Heart right ventricle (tissue), 16 donors: Measurements from ENCODE around the gene ANKRD13C. TPM values are rescaled to one million over a fixed set of nuclear protein-coding genes. Genes with fewer than 3 reads are reported as not detected.
A peak's percentile ranks its signal among the peaks of the same experiment; 100 is the strongest.

Experiments used
- ATAC-seq, 8 donors: fragments of 200-7000 bp; cut with Tn5 transposase; one replicate each; pipeline ENCODE4 v1.9.1; 2020; ENCODE audit warnings: mild to moderate bottlenecking in 8 of 8, moderate library complexity in 8 of 8, moderate number of reproducible peaks in 1 of 8
- DNase-seq, 2 donors: peaks; one replicate each; pipeline ENCODE4 v3.0.0-alpha.2; 2020
- H3K27ac ChIP-seq, 10 donors: fragments of 200-600 bp; sonication (generic) in 2 of 10; one replicate each; pipeline versions ENCODE4 v1.5.0 to v1.8.0; 2020 to 2022; ENCODE audit warnings: mild to moderate bottlenecking in 3 of 10
- H3K27me3 ChIP-seq, 7 donors: fragments of 200-600 bp; one replicate each; pipeline ENCODE4 v1.8.0; 2021 to 2022; ENCODE audit warnings: mild to moderate bottlenecking in 2 of 7
- H3K36me3 ChIP-seq, 9 donors: fragments of 200-600 bp; sonication (generic) in 1 of 9; one replicate each; pipeline versions ENCODE4 v1.5.0 to v1.8.0; 2020 to 2022; ENCODE audit warnings: mild to moderate bottlenecking in 2 of 9
- H3K4me1 ChIP-seq, 9 donors: fragments of 200-600 bp; sonication (generic) in 1 of 9; one replicate each; pipeline versions ENCODE4 v1.5.0 to v1.8.0; 2020 to 2022; ENCODE audit warnings: mild to moderate bottlenecking in 4 of 9
- H3K4me3 ChIP-seq, 10 donors: fragments of 200-600 bp; sonication (generic) in 2 of 10; one replicate each; pipeline versions ENCODE4 v1.5.0 to v1.8.0; 2020 to 2022; ENCODE audit warnings: mild to moderate bottlenecking in 7 of 10, moderate library complexity in 2 of 10
- H3K9me3 ChIP-seq, 11 donors: fragments of 200-600 bp in 10 of 11; sonication (generic) in 2 of 11; one replicate each; pipeline versions ENCODE4 v1.5.0 to v1.8.0; 2013 to 2022; ENCODE audit warnings: mild to moderate bottlenecking in 2 of 11, control low read depth in 1 of 11, moderate library complexity in 1 of 11
- WGBS, 2 donors: extraction: QIAGEN DNeasy Blood & Tissue Kit; methylation state at CpG; one replicate each; pipeline ENCODE4 v1.1.7; 2013; ENCODE audit warnings: inconsistent platforms in 1 of 2; 5-methylcytosine and 5-hydroxymethylcytosine counted together
- intact Hi-C, 10 donors: fragments of 100-400 bp; cut with DNase I; formaldehyde crosslinking; loops; one replicate each; pipeline versions ENCODE4 v1.11.1 to v1.14.2; 2022
- long read RNA-seq, 3 donors: library from polyadenylated mRNA; unstranded; transcript quantifications; one replicate each; pipeline ENCODE4 v2.0.0, GENCODE V29; 2020 to 2021
- polyA plus RNA-seq, 2 donors: library from polyadenylated mRNA; stranded (reverse); fragments of 200-250 nt; gene quantifications; one replicate each; pipeline ENCODE4 v1.2.3, GENCODE V29; 2013
- total RNA-seq, 10 donors: library from RNA; stranded (reverse); fragmentation: NEBNext Ultra II Directional in 3 of 10; extraction: Animal tissue kit (Norgen Biotek cat#: 25700) in 3 of 10; gene quantifications; one replicate each; pipeline versions ENCODE4 v1.2.1 to v1.2.4, GENCODE V29; 2021 to 2023
- TF ChIP-seq, protein P1 (sequence below), 9 donors: fragments of 200-600 bp; sonication (generic) in 2 of 9; IDR thresholded peaks; one replicate each; pipeline versions ENCODE4 v1.5.0 to v1.8.0; 2021 to 2022; ENCODE audit warnings: antibody characterized with exemption in 9 of 9, mild to moderate bottlenecking in 5 of 9, moderate library complexity in 1 of 9
- donor health status: Arrhythmogenic right ventricular cardiomyopathy.
- donor health status: ischemic (EF 13 %, LVEDD 7.1; RV severe dilation, severe dysfunction).
- donor health status: healthy with polysubstance abuse.
- donor health status: DM: no; HTN: yes; CAD: no.
- donor health status: DM: no; HTN: no; CAD: no.
- donor health status: ischemic (EF 25% LVEDD 6.9; RV normal size, moderate dysfunction).
- donor health status: ischemic (EF 25% LVEDD 5.7; RV mildly dilated, moderate dysfunction).
- donor health status: healthy.
- donor health status: DM: yes; HTN: yes; CAD: no.
- donor health status: Ischemic cardiomyopathy.
- donor health status: ischemic (EF 35%, LVEDD 5.7; RV mildly dilated, moderate dysfunction).
- donor health status: nonischemic (EF 11% LVEDD 7.7; RV severe dilation, severe dysfunction).
- donor health status: DM: yes; HTN: yes; CAD: no.
- donor health status: PGD.
- donor health status: ischemic (EF 29% LVEDD 5.4; RV normal size, mild dysfunction).
- donor health status: nonischemic (EF 23%, LVEDD 6.1; RV moderate dilation, normal function).

ANKRD13C gene, protein sequence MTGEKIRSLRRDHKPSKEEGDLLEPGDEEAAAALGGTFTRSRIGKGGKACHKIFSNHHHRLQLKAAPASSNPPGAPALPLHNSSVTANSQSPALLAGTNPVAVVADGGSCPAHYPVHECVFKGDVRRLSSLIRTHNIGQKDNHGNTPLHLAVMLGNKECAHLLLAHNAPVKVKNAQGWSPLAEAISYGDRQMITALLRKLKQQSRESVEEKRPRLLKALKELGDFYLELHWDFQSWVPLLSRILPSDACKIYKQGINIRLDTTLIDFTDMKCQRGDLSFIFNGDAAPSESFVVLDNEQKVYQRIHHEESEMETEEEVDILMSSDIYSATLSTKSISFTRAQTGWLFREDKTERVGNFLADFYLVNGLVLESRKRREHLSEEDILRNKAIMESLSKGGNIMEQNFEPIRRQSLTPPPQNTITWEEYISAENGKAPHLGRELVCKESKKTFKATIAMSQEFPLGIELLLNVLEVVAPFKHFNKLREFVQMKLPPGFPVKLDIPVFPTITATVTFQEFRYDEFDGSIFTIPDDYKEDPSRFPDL
- total RNA-seq (10 to 100 TPM in 5 of 10 donors, 1 to 10 TPM in 5; 8.4 to 12.5 (median 10.1) TPM), polyA plus RNA-seq (10 to 100 TPM in 1 of 2 donors, 1 to 10 TPM in 1; 5.5 to 11.9 TPM)
- long read RNA-seq, donor 1, full-length matches to known transcripts: 13 of 21 reads
- long read RNA-seq, donor 1, partial matches to known transcripts: 1 of 21 reads
- long read RNA-seq, donor 1, other reads (novel, unspliced or antisense): 7 of 21 reads
- long read RNA-seq, donor 2, full-length matches to known transcripts: 12 of 23 reads
- long read RNA-seq, donor 2, partial matches to known transcripts: 3 of 23 reads
- long read RNA-seq, donor 2, other reads (novel, unspliced or antisense): 8 of 23 reads
- long read RNA-seq, donor 3, full-length matches to known transcripts: 24 of 40 reads
- long read RNA-seq, donor 3, partial matches to known transcripts: 3 of 40 reads
- long read RNA-seq, donor 3, other reads (novel, unspliced or antisense): 13 of 40 reads

DNA sequence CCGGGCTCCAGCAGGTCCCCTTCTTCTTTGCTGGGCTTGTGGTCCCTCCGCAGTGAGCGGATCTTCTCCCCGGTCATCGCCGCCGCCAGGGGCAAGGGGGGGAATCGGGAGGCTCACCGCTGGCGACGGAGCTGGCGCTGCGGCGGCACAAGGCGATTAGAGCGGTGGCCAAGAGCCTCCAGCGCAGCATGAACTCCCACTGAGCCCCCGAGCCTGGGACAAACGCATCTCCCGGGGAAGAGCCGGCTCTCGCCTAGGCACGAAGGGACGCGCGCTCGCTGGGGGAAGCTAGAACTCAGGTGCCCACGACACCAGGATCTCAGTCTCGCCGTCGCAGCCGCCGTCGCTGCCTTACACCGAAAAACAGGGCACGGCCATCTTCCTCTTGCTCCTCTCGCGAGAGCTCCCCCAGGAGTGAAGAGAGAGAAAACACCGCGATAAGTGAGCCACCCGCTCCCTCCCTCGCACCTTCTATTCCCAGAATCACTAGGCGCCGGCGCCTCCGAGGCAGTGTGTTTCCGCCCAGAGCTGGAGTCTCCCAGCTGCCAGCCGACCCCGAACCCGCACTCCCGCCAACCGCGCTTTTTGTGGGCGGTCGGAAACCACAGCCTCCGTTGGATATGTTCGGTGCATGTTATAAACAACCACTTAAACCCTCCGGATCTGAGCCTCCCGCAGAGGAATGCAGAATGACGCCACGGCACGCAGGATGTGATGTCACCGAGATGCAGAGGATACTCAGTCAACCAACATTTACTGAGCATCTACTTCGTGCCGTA lies at the start of gene ANKRD13C:
TSS of gene ANKRD13C (minus strand) at position 391 of the 779 bp plus-strand sequence. CDS start at position 77, 314 bp downstream.
- WGBS, 2 donors: 0 to 1% methylated on average over 61 to 65 of the region's 65 CpGs
- H3K4me1 ChIP-seq: peaks cover 0 to 58% (median 38%) of the 10 kb centered on the region in 9 donors
- intact Hi-C loops: loop anchor here in 7 of 10 donors (2.0 to 10.0 kb wide), 4 partner anchors 56 to 130 kb away; partner anchors contain the start of genes CTH (in 7 of the 7) and SRSF11 (in 3 of the 7)

DNA sequence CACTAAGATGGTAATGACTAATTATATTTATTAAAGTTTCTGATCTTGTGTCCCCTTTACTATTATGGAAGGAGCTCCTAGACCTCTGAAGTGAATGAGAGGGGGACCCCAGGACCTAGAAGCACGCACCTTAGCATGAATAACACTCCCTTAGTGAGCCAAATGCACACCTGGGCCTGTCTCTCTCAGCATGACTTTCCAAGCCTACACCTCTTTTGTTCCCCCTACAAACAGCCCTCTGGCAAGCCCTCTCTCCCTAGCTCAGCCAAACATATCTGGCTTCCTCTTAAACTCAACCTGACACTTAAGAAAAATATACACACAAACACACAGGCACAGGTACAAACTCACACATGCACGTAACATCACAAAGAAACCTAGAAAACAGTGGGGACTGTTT lies 49.2 kb upstream of the ANKRD13C start:
- Histone ChIP-seq H3K4me1 (no peaks in the 10 kb centered on the region), H3K36me3 (no peaks in the 10 kb centered on the region), H3K27me3 (no peaks in the 10 kb centered on the region), H3K4me3 (no peak overlapping the region), H3K9me3 (no peaks in the 10 kb centered on the region), H3K27ac (no peak overlapping the region)
- TF ChIP-seq, protein P1, sequence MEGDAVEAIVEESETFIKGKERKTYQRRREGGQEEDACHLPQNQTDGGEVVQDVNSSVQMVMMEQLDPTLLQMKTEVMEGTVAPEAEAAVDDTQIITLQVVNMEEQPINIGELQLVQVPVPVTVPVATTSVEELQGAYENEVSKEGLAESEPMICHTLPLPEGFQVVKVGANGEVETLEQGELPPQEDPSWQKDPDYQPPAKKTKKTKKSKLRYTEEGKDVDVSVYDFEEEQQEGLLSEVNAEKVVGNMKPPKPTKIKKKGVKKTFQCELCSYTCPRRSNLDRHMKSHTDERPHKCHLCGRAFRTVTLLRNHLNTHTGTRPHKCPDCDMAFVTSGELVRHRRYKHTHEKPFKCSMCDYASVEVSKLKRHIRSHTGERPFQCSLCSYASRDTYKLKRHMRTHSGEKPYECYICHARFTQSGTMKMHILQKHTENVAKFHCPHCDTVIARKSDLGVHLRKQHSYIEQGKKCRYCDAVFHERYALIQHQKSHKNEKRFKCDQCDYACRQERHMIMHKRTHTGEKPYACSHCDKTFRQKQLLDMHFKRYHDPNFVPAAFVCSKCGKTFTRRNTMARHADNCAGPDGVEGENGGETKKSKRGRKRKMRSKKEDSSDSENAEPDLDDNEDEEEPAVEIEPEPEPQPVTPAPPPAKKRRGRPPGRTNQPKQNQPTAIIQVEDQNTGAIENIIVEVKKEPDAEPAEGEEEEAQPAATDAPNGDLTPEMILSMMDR (IDR thresholded peaks at IDR 0.05): no peak
- intact Hi-C loops: no loop called here
- WGBS, 2 donors: 81 to 85% methylated on average over 2 of the region's 2 CpGs
- ATAC-seq (no peak), DNase-seq (no peak)

More for the DNA sequence above, at the start of gene ANKRD13C:
- DNase-seq (peak; percentile 89 to 96), ATAC-seq (peak; percentile 98 to 99 (median 99))
- Histone ChIP-seq H3K27ac (peak within 1 kb of the TSS; percentile 56 to 95 (median 90)), H3K4me3 (peak within 1 kb of the TSS; percentile 67 to 94 (median 86)), H3K36me3 (peaks cover 0 to 15% (median 0%) of the 10 kb centered on the region in 9 donors), H3K27me3 (no peaks in the 10 kb centered on the region), H3K9me3 (no peaks in the 10 kb centered on the region)
- TF ChIP-seq, protein P1 (IDR thresholded peaks at IDR 0.05): peak in 1 of 9 donors; percentile 15

DNA sequence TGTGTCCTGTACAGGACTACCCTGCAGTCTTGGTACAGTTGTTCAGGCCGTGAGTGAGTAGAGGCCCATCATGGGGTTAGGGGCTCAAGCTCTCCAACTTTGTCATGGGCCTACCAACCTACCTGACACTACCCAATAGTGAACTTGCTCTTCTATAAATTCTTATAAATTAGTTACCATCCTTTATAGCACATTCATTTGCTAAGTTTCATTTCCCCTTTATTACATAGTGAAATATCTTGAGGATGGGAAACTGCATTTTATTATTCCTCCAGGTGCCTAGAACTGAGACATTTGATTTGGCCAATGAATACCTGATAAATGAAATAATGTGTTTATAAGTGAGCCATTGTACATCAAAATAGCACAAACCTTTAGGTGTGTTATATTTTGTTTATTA lies 47.5 kb upstream of the ANKRD13C start:
- Histone ChIP-seq H3K9me3 (no peaks in the 10 kb centered on the region), H3K36me3 (no peaks in the 10 kb centered on the region), H3K27me3 (no peaks in the 10 kb centered on the region), H3K27ac (no peak overlapping the region), H3K4me3 (no peak overlapping the region), H3K4me1 (no peaks in the 10 kb centered on the region)
- ATAC-seq (no peak), DNase-seq (no peak)
- TF ChIP-seq, protein P1 (IDR thresholded peaks at IDR 0.05): no peak
- intact Hi-C loops: no loop called here
- 86 to 88% methylated on average over 1 of the region's 1 CpG for WGBS, 2 donors
